ENCODE data around the gene CEP128.

The CEP128 gene

GRCh38 chr14:80781972-80782367 is 159.6 kb downstream of the CEP128 start:
- Mint-ChIP-seq H3K27ac (no peak overlapping the region), H3K4me3 (no peak overlapping the region), H3K36me3 (peaks cover 14% of the 10 kb centered on the region), H3K9me3 (no peaks in the 10 kb centered on the region), H3K4me1 (no peaks in the 10 kb centered on the region), H3K27me3 (no peaks in the 10 kb centered on the region)

GRCh38 chr14:80780500-80780899 is 161.0 kb downstream of the CEP128 start:
- Mint-ChIP-seq H3K27me3 (no peaks in the 10 kb centered on the region), H3K4me3 (no peak overlapping the region), H3K36me3 (peaks cover 10% of the 10 kb centered on the region), H3K9me3 (no peaks in the 10 kb centered on the region), H3K4me1 (no peaks in the 10 kb centered on the region), H3K27ac (no peak overlapping the region)

- no peaks in the 10 kb centered on the region for H3K27me3 Mint-ChIP-seq
- H3K4me3 Mint-ChIP-seq: no peak overlapping the region
- no peaks in the 10 kb centered on the region for H3K9me3 Mint-ChIP-seq
- no peak overlapping the region for H3K27ac Mint-ChIP-seq
- peaks cover 7% of the 10 kb centered on the region for H3K36me3 Mint-ChIP-seq
- no peaks in the 10 kb centered on the region for H3K4me1 Mint-ChIP-seq
Measured at GRCh38 chr14:80776657-80777056, 164.9 kb downstream of the CEP128 start.

GRCh38 chr14:80776186-80776585 is 165.4 kb downstream of the CEP128 start:
- no peaks in the 10 kb centered on the region for H3K9me3 Mint-ChIP-seq
- no peaks in the 10 kb centered on the region for H3K4me1 Mint-ChIP-seq

GRCh38 chr14:80772504-80772903 is 169.0 kb downstream of the CEP128 start:
- Mint-ChIP-seq H3K27ac (no peak overlapping the region), H3K4me1 (no peaks in the 10 kb centered on the region), H3K36me3 (peaks cover 6% of the 10 kb centered on the region), H3K4me3 (no peak overlapping the region), H3K9me3 (no peaks in the 10 kb centered on the region), H3K27me3 (no peaks in the 10 kb centered on the region)

More at GRCh38 chr14:80776186-80776585, 165.4 kb downstream of the CEP128 start:
- Mint-ChIP-seq H3K27me3 (no peaks in the 10 kb centered on the region), H3K36me3 (peaks cover 7% of the 10 kb centered on the region), H3K27ac (no peak overlapping the region), H3K4me3 (no peak overlapping the region)

- Mint-ChIP-seq H3K9me3 (no peaks in the 10 kb centered on the region), H3K27ac (no peak overlapping the region), H3K27me3 (no peaks in the 10 kb centered on the region), H3K36me3 (peaks cover 2% of the 10 kb centered on the region), H3K4me1 (no peaks in the 10 kb centered on the region), H3K4me3 (no peak overlapping the region)
Measured at GRCh38 chr14:80771201-80771600, 170.3 kb downstream of the CEP128 start.

GRCh38 chr14:80770114-80770908 is 171.2 kb downstream of the CEP128 start:
- Mint-ChIP-seq H3K36me3 (peaks cover 2% of the 10 kb centered on the region), H3K4me1 (no peaks in the 10 kb centered on the region), H3K27me3 (no peaks in the 10 kb centered on the region), H3K27ac (no peak overlapping the region), H3K4me3 (no peak overlapping the region), H3K9me3 (no peaks in the 10 kb centered on the region)

- Mint-ChIP-seq H3K27ac (no peak overlapping the region), H3K4me1 (no peaks in the 10 kb centered on the region), H3K9me3 (no peaks in the 10 kb centered on the region), H3K36me3 (peaks cover 5% of the 10 kb centered on the region), H3K27me3 (no peaks in the 10 kb centered on the region), H3K4me3 (no peak overlapping the region)
Measured at GRCh38 chr14:80768646-80769045, 172.9 kb downstream of the CEP128 start.

- Mint-ChIP-seq H3K4me1 (no peaks in the 10 kb centered on the region), H3K4me3 (no peak overlapping the region)
Measured at GRCh38 chr14:80764921-80765507, 176.5 kb downstream of the CEP128 start.

GRCh38 chr14:80764496-80764895 is 177.0 kb downstream of the CEP128 start:
- no peaks in the 10 kb centered on the region for H3K4me1 Mint-ChIP-seq
- no peaks in the 10 kb centered on the region for H3K9me3 Mint-ChIP-seq
- H3K27ac Mint-ChIP-seq: no peak overlapping the region
- H3K36me3 Mint-ChIP-seq: peaks cover 3% of the 10 kb centered on the region
- H3K27me3 Mint-ChIP-seq: no peaks in the 10 kb centered on the region
- no peak overlapping the region for H3K4me3 Mint-ChIP-seq

More at GRCh38 chr14:80764921-80765507, 176.5 kb downstream of the CEP128 start:
- no peaks in the 10 kb centered on the region for H3K9me3 Mint-ChIP-seq
- no peaks in the 10 kb centered on the region for H3K27me3 Mint-ChIP-seq
- H3K27ac Mint-ChIP-seq: no peak overlapping the region
- H3K36me3 Mint-ChIP-seq: peaks cover 3% of the 10 kb centered on the region

- no peaks in the 10 kb centered on the region for H3K4me1 Mint-ChIP-seq
- H3K4me3 Mint-ChIP-seq: no peak overlapping the region
- H3K27ac Mint-ChIP-seq: no peak overlapping the region
- no peaks in the 10 kb centered on the region for H3K9me3 Mint-ChIP-seq
- H3K36me3 Mint-ChIP-seq: peaks cover 5% of the 10 kb centered on the region
- no peaks in the 10 kb centered on the region for H3K27me3 Mint-ChIP-seq
Measured at GRCh38 chr14:80762641-80763228, 178.8 kb downstream of the CEP128 start.

GRCh38 chr14:80754696-80755095 is 186.8 kb downstream of the CEP128 start:
- no peaks in the 10 kb centered on the region for H3K4me1 Mint-ChIP-seq
- no peak overlapping the region for H3K4me3 Mint-ChIP-seq
- H3K9me3 Mint-ChIP-seq: no peaks in the 10 kb centered on the region
- no peaks in the 10 kb centered on the region for H3K27me3 Mint-ChIP-seq
- H3K36me3 Mint-ChIP-seq: peaks cover 20% of the 10 kb centered on the region
- no peak overlapping the region for H3K27ac Mint-ChIP-seq

GRCh38 chr14:80751285-80751684 is 190.3 kb downstream of the CEP128 start:
- H3K36me3 Mint-ChIP-seq: peaks cover 20% of the 10 kb centered on the region
- H3K27ac Mint-ChIP-seq: no peak overlapping the region
- H3K4me1 Mint-ChIP-seq: no peaks in the 10 kb centered on the region
- H3K27me3 Mint-ChIP-seq: no peaks in the 10 kb centered on the region
- H3K4me3 Mint-ChIP-seq: no peak overlapping the region
- H3K9me3 Mint-ChIP-seq: no peaks in the 10 kb centered on the region

GRCh38 chr14:80726211-80726610 is 215.3 kb downstream of the CEP128 start:
- Mint-ChIP-seq H3K4me1 (no peaks in the 10 kb centered on the region), H3K27ac (no peak overlapping the region), H3K27me3 (no peaks in the 10 kb centered on the region), H3K9me3 (no peaks in the 10 kb centered on the region), H3K36me3 (peaks cover 2% of the 10 kb centered on the region), H3K4me3 (no peak overlapping the region)

GRCh38 chr14:80718940-80719339 is 222.6 kb downstream of the CEP128 start:
- Mint-ChIP-seq H3K4me3 (no peak overlapping the region), H3K27ac (no peak overlapping the region), H3K9me3 (no peaks in the 10 kb centered on the region)

GRCh38 chr14:80714474-80714873 is 227.1 kb downstream of the CEP128 start:
- Mint-ChIP-seq H3K9me3 (no peaks in the 10 kb centered on the region), H3K36me3 (peaks cover 5% of the 10 kb centered on the region), H3K4me3 (no peak overlapping the region), H3K27ac (no peak overlapping the region), H3K27me3 (no peaks in the 10 kb centered on the region), H3K4me1 (peaks cover 5% of the 10 kb centered on the region)

More at GRCh38 chr14:80718940-80719339, 222.6 kb downstream of the CEP128 start:
- Mint-ChIP-seq H3K27me3 (no peaks in the 10 kb centered on the region), H3K36me3 (peaks cover 8% of the 10 kb centered on the region), H3K4me1 (peaks cover 5% of the 10 kb centered on the region)
